WTC11 (cell line): ENCODE measurements around the gene PUM1. TPM values are rescaled to one million over a fixed set of nuclear protein-coding genes. Genes with fewer than 3 reads are reported as not detected.

Experiments used
- ATAC-seq: fragments of 200-7000 bp; cut with Tn5 transposase; 2 replicates; pipeline ENCODE4 v1.10.0; 2021; ENCODE audit warnings: mild to moderate bottlenecking, moderate library complexity
- CTCF ChIA-PET: fragments of 300-600 bp; sonication (Branson Sonifier 250); formaldehyde crosslinking; loops from one replicate; lab custom pipeline; 2021; ENCODE audit warnings: antibody characterized with exemption; lab: Charles Lee
- POLR2A ChIA-PET: fragments of 350-600 bp; sonication (Branson Sonifier 250); formaldehyde crosslinking; loops from one replicate; lab custom pipeline; 2021; ENCODE audit warnings: antibody characterized with exemption; lab: Charles Lee
- DNase-seq: peaks from one replicate; pipeline ENCODE4 v3.0.0; 2021; ENCODE audit warnings: low spot score
- H3K27ac Mint-ChIP-seq: 2 replicates; pipeline ENCODE4 v1.8.0; 2021; ENCODE audit warnings: mixed read lengths
- H3K27me3 Mint-ChIP-seq: 2 replicates; pipeline ENCODE4 v1.8.0; 2021; ENCODE audit warnings: low read depth, mild to moderate bottlenecking, moderate library complexity, mixed read lengths
- H3K36me3 Mint-ChIP-seq: 2 replicates; pipeline ENCODE4 v1.8.0; 2021; ENCODE audit warnings: mixed read lengths
- H3K4me1 Mint-ChIP-seq: 2 replicates; pipeline ENCODE4 v1.8.0; 2022; ENCODE audit warnings: mixed read lengths
- H3K4me3 Mint-ChIP-seq: 2 replicates; pipeline ENCODE4 v1.8.0; 2021; ENCODE audit warnings: mild to moderate bottlenecking, moderate library complexity, mixed read lengths
- H3K9me3 Mint-ChIP-seq: 2 replicates; pipeline ENCODE4 v1.8.0; 2021; ENCODE audit warnings: mixed read lengths
- CREM ChIP-seq: sonication (generic); formaldehyde crosslinking; IDR thresholded peaks from 2 replicates; pipeline ENCODE4 v1.8.1; 2022; ENCODE audit warnings: mild to moderate bottlenecking, missing genetic modification reagents, moderate library complexity
- GRHL2 ChIP-seq: fragments of 250-450 bp; sonication (Bioruptor Pico); IDR thresholded peaks from 2 replicates; pipeline ENCODE4 v1.8.0; 2022; ENCODE audit warnings: mild to moderate bottlenecking, moderate library complexity; ENCODE audit not compliant: insufficient replicate concordance, severe bottlenecking
- NR3C1 ChIP-seq: sonication (generic); formaldehyde crosslinking; conservative IDR thresholded peaks from 2 replicates; pipeline ENCODE4 v1.8.1; 2023; ENCODE audit warnings: low read depth, mild to moderate bottlenecking, missing genetic modification reagents
- TCF7 ChIP-seq: sonication (generic); formaldehyde crosslinking; IDR thresholded peaks from 2 replicates; pipeline ENCODE4 v1.8.0; 2022; ENCODE audit warnings: mild to moderate bottlenecking, low read depth, missing genetic modification reagents, moderate library complexity
- ZNF121 ChIP-seq: sonication (generic); formaldehyde crosslinking; IDR thresholded peaks from 2 replicates; pipeline ENCODE4 v1.8.0; 2023; ENCODE audit warnings: missing genetic modification reagents
- ZNF263 ChIP-seq: sonication (generic); formaldehyde crosslinking; IDR thresholded peaks from 2 replicates; pipeline ENCODE4 v1.8.1; 2022; ENCODE audit warnings: low read depth, mild to moderate bottlenecking, moderate library complexity, missing genetic modification reagents
- ZNF423 ChIP-seq: fragments of 250-450 bp; sonication (Bioruptor Pico); IDR thresholded peaks from 2 replicates; pipeline ENCODE4 v2.1.2; 2022; ENCODE audit warnings: mild to moderate bottlenecking, moderate library complexity
- total RNA-seq: library from RNA; stranded (reverse); gene quantifications from 3 replicates; pipeline ENCODE4 v1.2.3, GENCODE V29; 2021
- TF ChIP-seq, protein P1 (sequence below): sonication (generic); formaldehyde crosslinking; IDR thresholded peaks from 2 replicates; pipeline ENCODE4 v1.8.0; 2022; ENCODE audit warnings: mild to moderate bottlenecking, missing genetic modification reagents
- TF ChIP-seq, protein P2 (sequence below): sonication (generic); formaldehyde crosslinking; IDR thresholded peaks from 2 replicates; pipeline ENCODE4 v1.8.1; 2022; ENCODE audit warnings: mild to moderate bottlenecking, moderate library complexity, missing genetic modification reagents
- TF ChIP-seq, protein P3 (sequence below): sonication (generic); formaldehyde crosslinking; IDR thresholded peaks from 2 replicates; pipeline ENCODE4 v1.8.0; 2023; ENCODE audit warnings: missing genetic modification reagents
- TF ChIP-seq, protein P4 (sequence below): sonication (generic); formaldehyde crosslinking; IDR thresholded peaks from 2 replicates; pipeline ENCODE4 v1.8.1; 2022; ENCODE audit warnings: missing genetic modification reagents, borderline replicate concordance
- TF ChIP-seq, protein P5 (sequence below): fragments of 250-450 bp; sonication (Bioruptor Pico); IDR thresholded peaks from 2 replicates; pipeline ENCODE4 v1.9.0; 2021; ENCODE audit warnings: mild to moderate bottlenecking
- TF ChIP-seq, protein P6 (sequence below): sonication (generic); formaldehyde crosslinking; IDR thresholded peaks from 2 replicates; pipeline ENCODE4 v1.8.1; 2023; ENCODE audit warnings: mild to moderate bottlenecking, missing genetic modification reagents
- TF ChIP-seq, protein P7 (sequence below): sonication (generic); formaldehyde crosslinking; IDR thresholded peaks from 2 replicates; pipeline ENCODE4 v1.8.1; 2023; ENCODE audit warnings: mild to moderate bottlenecking, missing genetic modification reagents, moderate library complexity

PUM1 gene
- total RNA-seq, 1 experiment from 2014 or later, result 147 TPM

DNA sequence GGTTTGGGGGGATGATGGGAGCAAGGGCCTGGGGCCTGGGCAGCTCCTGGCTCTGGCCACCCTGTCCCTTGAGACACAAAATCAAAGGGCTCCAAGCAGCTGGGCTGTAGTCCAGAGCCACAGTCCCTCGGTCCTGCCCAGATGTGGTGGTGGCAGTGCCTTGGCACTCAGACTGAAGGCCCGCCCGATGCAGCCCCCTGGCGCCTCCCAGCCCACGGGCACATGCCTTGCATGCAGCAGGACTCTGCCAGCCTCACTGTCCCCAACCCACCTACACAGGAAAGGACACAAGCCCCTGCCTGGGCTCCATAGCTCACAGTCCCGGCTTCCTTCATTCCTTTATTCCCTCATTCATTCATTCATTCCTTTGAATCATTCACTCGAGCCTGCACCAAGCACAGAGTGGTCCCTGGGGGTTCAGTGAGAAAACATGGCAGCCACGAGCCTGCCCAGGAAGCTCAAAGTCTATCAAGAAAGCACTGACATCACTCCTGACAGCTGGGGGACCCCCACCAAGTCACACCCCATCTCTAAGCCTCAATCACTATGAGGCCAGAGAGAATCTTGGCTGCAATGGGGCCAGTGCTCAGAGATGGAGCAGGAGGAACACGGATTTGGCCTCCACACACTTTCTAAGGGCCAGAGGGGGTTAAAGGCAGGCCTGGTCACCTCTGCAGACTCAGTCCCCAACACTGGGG lies 162.8 kb downstream of the PUM1 start (continued):
- TF ChIP-seq, protein P1, sequence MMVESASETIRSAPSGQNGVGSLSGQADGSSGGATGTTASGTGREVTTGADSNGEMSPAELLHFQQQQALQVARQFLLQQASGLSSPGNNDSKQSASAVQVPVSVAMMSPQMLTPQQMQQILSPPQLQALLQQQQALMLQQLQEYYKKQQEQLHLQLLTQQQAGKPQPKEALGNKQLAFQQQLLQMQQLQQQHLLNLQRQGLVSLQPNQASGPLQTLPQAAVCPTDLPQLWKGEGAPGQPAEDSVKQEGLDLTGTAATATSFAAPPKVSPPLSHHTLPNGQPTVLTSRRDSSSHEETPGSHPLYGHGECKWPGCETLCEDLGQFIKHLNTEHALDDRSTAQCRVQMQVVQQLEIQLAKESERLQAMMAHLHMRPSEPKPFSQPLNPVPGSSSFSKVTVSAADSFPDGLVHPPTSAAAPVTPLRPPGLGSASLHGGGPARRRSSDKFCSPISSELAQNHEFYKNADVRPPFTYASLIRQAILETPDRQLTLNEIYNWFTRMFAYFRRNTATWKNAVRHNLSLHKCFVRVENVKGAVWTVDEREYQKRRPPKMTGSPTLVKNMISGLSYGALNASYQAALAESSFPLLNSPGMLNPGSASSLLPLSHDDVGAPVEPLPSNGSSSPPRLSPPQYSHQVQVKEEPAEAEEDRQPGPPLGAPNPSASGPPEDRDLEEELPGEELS, result no peak
- TF ChIP-seq, protein P2, sequence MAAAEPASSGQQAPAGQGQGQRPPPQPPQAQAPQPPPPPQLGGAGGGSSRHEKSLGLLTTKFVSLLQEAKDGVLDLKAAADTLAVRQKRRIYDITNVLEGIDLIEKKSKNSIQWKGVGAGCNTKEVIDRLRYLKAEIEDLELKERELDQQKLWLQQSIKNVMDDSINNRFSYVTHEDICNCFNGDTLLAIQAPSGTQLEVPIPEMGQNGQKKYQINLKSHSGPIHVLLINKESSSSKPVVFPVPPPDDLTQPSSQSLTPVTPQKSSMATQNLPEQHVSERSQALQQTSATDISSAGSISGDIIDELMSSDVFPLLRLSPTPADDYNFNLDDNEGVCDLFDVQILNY, result no peak
- no peak for TF ChIP-seq ZNF423 (CRISPR knock-in tag)
- TF ChIP-seq NR3C1 (CRISPR knock-in tag), result no peak
- TF ChIP-seq ZNF121 (CRISPR knock-in tag), result no peak
- TF ChIP-seq, protein P3, sequence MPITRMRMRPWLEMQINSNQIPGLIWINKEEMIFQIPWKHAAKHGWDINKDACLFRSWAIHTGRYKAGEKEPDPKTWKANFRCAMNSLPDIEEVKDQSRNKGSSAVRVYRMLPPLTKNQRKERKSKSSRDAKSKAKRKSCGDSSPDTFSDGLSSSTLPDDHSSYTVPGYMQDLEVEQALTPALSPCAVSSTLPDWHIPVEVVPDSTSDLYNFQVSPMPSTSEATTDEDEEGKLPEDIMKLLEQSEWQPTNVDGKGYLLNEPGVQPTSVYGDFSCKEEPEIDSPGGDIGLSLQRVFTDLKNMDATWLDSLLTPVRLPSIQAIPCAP, result no peak
- TF ChIP-seq, protein P4, sequence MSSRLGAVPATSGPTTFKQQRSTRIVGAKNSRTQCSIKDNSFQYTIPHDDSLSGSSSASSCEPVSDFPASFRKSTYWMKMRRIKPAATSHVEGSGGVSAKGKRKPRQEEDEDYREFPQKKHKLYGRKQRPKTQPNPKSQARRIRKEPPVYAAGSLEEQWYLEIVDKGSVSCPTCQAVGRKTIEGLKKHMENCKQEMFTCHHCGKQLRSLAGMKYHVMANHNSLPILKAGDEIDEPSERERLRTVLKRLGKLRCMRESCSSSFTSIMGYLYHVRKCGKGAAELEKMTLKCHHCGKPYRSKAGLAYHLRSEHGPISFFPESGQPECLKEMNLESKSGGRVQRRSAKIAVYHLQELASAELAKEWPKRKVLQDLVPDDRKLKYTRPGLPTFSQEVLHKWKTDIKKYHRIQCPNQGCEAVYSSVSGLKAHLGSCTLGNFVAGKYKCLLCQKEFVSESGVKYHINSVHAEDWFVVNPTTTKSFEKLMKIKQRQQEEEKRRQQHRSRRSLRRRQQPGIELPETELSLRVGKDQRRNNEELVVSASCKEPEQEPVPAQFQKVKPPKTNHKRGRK (CRISPR knock-in tag), result no peak

DNA sequence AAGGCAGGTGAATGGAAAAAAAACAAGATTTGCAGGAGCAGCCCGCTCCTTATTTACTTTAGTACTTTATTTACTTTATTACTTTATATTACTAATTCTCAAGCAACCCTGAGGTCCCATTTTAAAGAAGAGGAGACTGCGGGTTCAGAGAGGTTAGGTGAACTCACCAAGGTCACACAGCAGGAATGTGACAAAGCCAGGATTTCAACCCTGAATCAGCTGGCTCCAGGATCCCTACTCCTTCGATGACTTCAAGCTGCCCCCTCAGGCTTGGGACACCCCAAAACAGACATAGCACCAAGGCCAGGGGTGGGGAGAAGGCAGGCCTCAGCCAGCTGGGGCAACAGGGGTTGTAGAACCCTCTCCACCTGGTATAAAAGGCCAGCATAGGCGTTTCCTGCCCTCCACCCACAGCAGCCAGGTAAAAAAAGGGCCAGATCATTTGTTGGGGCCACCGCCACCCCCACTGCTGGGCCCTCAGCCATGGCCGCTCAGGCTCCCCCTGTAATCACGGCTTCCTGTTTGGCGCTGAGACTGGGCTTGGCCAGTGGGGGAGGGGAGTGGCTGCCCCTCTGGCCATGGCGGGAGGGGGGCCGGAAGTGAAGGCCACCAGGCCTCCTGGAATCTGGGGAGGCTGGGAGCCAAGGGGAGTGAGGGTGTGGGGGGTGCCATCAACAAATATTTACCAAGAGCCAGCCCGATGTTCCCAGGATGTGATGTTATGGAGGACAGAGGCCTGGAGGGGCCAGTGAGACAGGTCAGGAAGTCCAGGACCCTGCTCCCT lies 163.5 kb downstream of the PUM1 start:
- CTCF ChIA-PET, result interaction anchor here (0.7 to 17.8 kb wide), 5 partner anchors 10 to 122 kb away, joined by 3 to 606 read pairs (median 3); no protein-coding TSS in a partner anchor

More for the DNA sequence above, 163.5 kb downstream of the PUM1 start:
- TF ChIP-seq, protein P5, sequence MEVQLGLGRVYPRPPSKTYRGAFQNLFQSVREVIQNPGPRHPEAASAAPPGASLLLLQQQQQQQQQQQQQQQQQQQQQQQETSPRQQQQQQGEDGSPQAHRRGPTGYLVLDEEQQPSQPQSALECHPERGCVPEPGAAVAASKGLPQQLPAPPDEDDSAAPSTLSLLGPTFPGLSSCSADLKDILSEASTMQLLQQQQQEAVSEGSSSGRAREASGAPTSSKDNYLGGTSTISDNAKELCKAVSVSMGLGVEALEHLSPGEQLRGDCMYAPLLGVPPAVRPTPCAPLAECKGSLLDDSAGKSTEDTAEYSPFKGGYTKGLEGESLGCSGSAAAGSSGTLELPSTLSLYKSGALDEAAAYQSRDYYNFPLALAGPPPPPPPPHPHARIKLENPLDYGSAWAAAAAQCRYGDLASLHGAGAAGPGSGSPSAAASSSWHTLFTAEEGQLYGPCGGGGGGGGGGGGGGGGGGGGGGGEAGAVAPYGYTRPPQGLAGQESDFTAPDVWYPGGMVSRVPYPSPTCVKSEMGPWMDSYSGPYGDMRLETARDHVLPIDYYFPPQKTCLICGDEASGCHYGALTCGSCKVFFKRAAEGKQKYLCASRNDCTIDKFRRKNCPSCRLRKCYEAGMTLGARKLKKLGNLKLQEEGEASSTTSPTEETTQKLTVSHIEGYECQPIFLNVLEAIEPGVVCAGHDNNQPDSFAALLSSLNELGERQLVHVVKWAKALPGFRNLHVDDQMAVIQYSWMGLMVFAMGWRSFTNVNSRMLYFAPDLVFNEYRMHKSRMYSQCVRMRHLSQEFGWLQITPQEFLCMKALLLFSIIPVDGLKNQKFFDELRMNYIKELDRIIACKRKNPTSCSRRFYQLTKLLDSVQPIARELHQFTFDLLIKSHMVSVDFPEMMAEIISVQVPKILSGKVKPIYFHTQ (CRISPR knock-in tag), result no peak
- no peak for TF ChIP-seq GRHL2 (CRISPR knock-in tag)
- TF ChIP-seq CREM, result no peak
- TF ChIP-seq, protein P6, sequence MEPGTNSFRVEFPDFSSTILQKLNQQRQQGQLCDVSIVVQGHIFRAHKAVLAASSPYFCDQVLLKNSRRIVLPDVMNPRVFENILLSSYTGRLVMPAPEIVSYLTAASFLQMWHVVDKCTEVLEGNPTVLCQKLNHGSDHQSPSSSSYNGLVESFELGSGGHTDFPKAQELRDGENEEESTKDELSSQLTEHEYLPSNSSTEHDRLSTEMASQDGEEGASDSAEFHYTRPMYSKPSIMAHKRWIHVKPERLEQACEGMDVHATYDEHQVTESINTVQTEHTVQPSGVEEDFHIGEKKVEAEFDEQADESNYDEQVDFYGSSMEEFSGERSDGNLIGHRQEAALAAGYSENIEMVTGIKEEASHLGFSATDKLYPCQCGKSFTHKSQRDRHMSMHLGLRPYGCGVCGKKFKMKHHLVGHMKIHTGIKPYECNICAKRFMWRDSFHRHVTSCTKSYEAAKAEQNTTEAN (CRISPR knock-in tag), result no peak
- TF ChIP-seq, protein P7, sequence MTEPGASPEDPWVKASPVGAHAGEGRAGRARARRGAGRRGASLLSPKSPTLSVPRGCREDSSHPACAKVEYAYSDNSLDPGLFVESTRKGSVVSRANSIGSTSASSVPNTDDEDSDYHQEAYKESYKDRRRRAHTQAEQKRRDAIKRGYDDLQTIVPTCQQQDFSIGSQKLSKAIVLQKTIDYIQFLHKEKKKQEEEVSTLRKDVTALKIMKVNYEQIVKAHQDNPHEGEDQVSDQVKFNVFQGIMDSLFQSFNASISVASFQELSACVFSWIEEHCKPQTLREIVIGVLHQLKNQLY (CRISPR knock-in tag), result no peak
- TF ChIP-seq, protein P1, result 0 out of 2 replicates have a peak, but pooled peaks have one; percentile 18
- TF ChIP-seq ZNF263 (CRISPR knock-in tag), result no peak
- no peak for TF ChIP-seq TCF7 (CRISPR knock-in tag)
- no peaks in the 10 kb centered on the region for H3K9me3 Mint-ChIP-seq
- H3K4me3 Mint-ChIP-seq, result no peak overlapping the region
- peaks cover 35% of the 10 kb centered on the region for H3K4me1 Mint-ChIP-seq
- no peak for DNase-seq
- POLR2A ChIA-PET, result no interaction called here
- peak; percentile 25 for ATAC-seq
- 0 out of 2 replicates have a peak overlapping the region, but pooled peaks have one; percentile 63 for H3K27ac Mint-ChIP-seq
- H3K36me3 Mint-ChIP-seq, result no peaks in the 10 kb centered on the region
- H3K27me3 Mint-ChIP-seq, result peaks cover under 1% of the 10 kb centered on the region
